Measurements from ENCODE around the gene UBXN11.

UBXN11 gene

DNA sequence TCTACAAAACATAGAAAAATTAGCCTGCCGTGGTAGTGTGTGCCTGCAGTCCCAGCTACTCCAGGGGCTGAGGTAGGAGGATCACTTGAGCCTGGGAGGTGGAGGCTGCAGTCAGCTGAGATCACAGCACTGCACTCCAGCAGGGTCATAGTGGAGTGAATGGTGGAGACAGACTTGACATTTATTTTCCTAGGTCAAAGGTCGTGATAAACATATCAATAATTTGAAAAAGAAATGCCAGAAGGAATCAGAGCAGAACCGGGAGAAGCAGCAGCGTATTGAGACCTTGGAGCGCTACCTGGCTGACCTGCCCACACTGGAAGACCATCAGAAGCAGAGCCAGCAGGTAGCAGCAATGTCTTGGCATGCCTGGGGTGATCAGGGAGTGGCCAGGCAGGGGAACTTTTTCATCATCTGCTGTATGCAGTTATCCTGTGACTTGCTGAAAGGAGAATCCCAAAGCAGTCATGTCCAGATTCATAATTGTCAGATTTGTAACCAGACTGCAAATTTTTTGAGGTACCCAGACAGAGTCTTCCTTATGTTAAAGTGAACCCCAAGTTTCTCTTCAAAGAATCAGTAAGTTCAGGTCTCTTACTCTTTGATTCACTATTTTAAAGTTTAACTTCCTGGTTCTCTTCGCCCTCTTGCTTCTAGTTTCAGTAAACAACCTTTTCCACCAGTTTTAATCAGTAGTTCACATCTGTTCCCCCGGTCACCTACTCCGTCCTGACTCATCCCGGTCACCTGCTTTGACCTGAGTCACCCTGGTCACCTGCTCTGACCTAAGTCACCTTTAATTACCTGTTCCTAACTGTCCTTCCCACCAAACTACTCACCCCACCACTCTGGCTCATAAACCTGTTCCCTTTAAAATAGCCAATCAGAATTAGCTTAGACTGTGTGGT lies 37.9 kb downstream of the UBXN11 start:
- DNase-seq (ENCODE audit: low spot score) = no peak

DNA sequence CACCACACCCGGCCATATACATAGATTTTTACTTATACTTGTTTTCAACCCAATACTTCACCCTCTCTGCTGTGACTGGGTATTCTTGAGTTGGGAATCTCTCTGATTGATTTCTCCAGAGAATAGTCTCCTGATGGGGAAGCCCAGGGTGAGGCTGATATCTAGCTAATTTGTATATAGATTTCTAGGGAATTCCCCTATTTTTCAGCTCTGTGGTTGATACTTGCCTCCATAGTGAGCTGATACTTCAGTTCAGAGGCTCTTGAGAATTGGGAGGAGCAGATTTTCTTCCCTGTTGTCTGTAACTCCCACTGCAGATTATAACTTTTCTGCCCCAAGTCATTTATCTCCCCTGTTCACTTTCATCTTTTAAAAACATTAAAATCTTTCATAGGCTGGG lies 41.0 kb downstream of the UBXN11 start:
- DNase-seq (ENCODE audit: low spot score) = no peak

DNA sequence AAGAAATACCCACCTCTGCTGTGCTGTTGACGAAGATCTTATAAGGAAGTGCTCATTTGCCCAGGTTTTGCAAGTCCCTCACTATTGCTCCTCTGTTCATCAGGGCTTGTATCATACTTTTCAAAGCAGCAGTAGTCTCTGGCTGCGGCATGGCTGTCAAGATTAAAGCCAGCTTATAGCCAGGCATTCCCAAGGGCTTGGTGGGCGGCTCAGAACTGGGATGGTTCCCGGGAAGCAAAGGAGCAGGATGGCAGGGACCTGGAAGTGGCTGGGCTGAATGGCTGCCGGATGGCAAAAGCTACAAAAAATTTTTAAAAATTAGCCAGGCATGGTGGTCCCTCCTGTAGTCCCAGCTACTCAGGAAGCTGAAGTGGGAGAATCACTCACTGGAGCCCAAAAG lies 43.2 kb downstream of the UBXN11 start:
- DNase-seq (ENCODE audit: low spot score) = no peak

DNA sequence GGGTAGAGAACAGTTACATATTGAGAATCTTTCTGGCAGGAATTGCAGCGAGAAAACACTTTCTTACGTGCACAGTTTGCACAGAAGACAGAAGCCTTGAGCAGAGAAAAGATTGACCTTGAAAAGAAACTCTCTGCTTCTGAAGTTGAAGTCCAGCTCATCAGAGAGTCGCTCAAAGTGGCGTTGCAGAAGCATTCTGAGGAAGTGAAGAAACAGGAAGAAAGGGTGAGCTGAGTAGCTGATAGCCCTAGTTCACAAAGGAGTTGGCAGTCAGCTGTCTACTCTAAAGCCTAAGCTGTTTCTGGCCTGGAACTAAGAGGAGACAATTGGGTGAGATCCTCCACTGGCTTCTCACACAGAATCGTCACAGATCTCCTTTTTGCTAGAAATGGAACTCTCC lies 46.9 kb downstream of the UBXN11 start:
- no peak for DNase-seq (ENCODE audit: low spot score)

DNA sequence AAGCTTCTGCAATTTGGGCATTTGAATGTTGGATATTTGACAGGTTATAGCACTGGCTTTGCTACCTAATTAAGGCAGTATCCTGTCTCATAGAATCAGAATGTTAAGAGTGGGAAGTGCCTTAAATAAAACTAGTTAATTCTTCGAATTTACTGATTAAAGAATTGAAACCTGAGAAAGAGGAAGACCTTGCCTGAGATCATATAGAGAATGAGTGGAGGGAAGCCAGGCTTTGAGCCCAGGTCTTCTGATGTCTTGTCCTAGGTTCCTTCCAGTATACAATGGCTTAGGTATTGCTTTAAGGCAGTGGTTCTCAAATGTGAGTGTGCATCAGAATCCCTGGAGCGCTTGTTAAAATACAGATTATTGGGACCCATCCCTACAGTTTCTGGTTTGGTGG lies 47.4 kb downstream of the UBXN11 start:
- DNase-seq (ENCODE audit: low spot score) = no peak

DNA sequence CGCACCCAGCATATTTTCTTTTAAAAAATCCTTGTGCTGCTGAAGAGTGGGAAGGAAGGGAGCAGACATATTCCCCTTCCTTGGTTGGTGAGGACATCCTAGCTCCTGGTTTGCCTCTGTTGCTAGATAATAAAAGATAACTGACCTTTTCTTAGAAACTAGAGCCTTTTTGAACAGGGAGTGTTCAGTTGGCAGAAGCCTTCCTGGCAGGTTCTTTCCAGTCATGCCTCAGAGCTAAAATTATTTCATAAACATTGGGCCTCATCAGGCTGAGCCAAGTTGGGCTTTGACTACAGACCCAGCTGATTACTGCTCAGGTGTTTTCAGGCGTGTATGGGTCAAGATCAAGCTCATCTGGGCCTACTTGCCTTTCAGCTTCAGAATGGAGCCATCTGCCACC lies 49.2 kb downstream of the UBXN11 start:
- no peak for DNase-seq (ENCODE audit: low spot score)

DNA sequence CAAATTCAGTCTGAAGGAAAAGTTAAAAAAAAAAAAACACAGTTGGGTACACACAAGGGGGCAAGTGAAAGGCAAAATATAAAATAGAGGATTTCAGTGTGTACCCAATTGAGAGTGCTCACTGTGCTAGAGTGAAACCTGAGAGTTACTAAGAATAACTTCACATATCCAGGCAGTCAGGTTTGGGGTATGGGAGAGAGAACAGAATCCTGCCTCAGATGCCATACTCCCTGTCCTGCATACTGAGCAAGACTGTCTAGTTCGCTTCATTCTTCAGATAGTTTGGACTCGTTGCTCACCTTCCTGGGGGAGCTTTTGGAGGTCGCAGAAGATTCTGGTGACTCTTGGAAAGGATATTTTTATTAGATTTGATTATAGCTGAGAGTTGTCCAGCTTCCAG lies 52.0 kb downstream of the UBXN11 start:
- DNase-seq (ENCODE audit: low spot score) = no peak

DNA sequence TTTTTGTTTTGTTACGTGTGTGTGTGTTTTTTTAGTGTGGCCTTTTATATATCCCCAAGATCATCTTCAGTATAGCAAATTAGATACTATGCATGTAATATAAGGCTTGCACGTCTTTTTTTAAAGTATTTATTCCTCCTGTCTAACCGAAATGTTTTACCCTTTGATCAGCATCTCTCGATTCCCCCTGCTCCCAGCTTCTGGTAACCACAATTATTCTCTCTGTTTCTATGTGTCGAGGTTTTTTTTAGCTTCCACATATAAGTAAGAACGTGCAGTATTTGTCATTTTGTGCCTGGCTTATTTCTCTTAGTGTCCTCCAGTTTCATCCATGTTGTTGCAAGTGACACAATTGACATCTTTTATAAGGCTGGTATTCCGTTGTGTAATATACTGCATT lies 53.7 kb downstream of the UBXN11 start:
- no peak for DNase-seq (ENCODE audit: low spot score)

DNA sequence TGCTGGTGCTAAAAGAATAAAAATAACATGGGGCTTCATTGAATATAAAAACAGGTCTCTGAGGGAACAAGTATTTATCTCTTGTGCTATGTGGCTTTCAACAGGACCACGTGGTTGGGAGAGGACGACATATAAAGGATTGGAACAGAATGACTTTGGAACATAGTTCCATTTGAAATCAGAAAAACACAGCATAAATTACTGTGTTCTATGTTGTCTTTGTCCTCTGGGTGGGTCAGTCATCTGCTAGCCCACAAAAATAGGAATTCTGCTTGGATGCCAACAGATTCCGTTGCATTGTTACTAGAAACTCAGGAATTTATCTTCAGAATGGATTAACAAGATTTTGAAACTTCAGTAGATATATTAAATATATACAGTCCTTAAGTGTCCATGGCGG lies 66.5 kb downstream of the UBXN11 start:
- DNase-seq (ENCODE audit: low spot score) = peak; percentile 65

DNA sequence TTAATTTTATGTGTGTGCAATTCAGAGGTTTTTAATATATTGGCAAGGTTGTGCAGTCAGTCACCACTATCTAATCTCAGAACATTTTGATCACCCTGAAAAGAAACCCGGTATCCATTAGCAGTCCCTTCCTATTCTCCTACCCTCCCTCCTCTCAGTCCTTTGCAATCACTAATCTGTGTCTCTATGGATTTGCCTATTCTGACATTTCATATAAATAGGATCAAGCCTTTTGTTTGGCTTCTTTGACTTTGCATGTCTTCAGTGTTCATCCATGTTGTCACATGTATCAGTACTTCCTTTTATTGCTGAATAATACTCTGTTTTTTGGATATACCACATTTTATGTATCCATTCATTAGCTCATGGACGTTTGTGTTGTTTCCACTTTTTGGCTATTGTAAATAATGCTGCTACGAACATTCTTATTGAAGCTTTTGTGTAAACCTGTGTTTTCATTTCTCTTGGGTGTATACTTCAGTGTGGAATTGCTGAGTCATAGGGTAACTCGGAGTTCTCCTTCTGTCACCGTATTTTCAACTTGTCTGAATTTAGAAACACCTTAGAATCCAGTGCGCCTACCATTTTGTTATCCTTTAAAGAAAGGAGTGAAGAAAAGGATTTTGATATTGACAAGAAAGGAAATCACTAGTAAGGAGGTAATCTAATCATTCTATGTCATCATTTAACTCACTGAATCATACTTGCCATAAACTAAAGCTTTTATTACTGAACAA lies 69.0 kb downstream of the UBXN11 start:
- DNase-seq (ENCODE audit: low spot score) = no peak

DNA sequence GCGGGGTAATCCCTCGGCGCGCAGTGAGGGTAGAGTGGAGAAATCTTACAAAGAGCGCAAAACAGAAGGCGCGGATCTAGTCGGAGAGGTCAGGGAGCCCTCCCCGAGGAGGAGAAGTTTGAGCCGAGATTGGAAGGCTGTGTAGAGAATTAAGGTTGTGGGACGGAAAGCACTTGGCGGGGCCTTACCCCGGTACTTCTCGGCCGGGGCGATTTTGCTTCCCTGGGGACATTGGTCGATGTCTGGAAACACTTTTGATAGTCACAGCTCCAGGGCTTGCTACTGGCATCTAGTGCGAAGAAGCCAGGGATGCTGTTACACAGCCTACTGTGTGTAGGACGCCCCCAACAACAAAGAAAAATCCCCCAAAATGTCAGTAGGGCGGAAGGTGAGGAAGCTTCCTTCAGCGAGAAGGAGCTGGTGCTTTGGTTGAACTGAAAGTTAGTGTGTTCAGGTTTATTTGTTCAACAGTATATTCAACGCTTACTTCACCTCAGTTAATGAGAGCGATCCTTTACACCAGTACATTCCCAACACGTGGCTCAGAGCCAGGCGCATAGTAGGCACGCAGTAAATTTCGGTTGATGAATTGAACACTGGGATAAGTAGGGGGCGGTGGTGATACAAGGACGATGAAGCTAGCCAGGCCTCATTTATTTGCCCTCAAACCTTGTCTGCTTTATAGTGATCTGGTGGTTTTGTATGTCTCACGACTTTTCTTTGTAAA lies 71.6 kb downstream of the UBXN11 start:
- DNase-seq (ENCODE audit: low spot score) = peak; percentile 24

DNA sequence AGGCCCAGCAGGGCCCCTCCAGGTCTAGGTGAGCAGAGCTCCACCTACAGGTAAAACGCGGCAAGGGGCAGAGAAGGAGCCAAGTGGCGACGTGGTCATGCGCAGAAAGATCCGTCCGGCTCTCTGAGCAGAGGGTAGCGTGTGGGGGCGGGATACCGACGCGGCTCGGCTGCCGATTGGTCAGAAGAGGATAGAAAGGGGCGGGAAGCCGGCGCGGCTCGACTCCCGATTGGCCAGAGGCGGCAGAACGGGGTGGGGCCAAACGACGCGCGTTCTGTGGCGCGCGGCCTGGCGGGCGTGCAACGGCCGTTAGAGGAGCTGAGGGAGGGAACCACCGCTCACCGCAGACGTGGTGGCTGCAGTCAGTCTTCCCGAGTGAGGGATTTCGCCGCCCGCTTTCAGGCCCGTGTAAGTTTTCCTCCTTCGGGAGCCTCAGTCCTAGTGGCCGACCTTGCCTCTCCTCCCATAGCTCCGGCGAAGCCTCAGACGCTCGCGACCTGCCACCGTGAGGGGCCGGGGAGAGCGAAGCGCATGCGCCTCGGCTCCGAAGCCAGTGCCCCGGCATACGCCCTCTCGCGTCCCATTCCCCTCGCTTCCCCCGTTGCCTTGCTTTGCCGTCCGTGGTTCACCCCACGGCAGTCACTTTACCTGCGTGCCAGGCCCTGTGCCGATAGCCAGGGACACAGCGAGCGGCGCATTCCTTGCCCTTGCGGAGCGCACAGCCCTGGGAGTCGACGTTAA lies 72.4 kb downstream of the UBXN11 start, which contains the start of gene CEP85:
TSS of gene CEP85 (plus strand) at position 298 of the 741 bp plus-strand sequence. CDS start 5,584 bp downstream, outside the sequence.
- DNase-seq (ENCODE audit: low spot score) = peak; percentile 100
